Measurements from ENCODE around the gene CEP128.

Gene CEP128

GRCh38 chr14:80535171-80535570 is 406.4 kb downstream of the CEP128 start:
- no peak for DNase-seq (ENCODE audit: low read depth)
- no peak overlapping the region for H3K4me3 ChIP-seq (replicated peaks; ENCODE audit: low read depth, low read length)
- TF ChIP-seq CTCF (IDR thresholded peaks at IDR 0.05; ENCODE audit: low read length, missing control alignments), result no peak

GRCh38 chr14:80523518-80524117 is 417.9 kb downstream of the CEP128 start:
- TF ChIP-seq CTCF (IDR thresholded peaks at IDR 0.05; ENCODE audit: low read length, missing control alignments), result no peak
- no peak overlapping the region for H3K4me3 ChIP-seq (replicated peaks; ENCODE audit: low read depth, low read length)
- DNase-seq (ENCODE audit: low read depth), result peak; percentile 17

- H3K4me3 ChIP-seq (replicated peaks; ENCODE audit: low read depth, low read length), result no peak overlapping the region
- TF ChIP-seq CTCF (IDR thresholded peaks at IDR 0.05; ENCODE audit: low read length, missing control alignments), result no peak
- peak; percentile 17 for DNase-seq (ENCODE audit: low read depth)
Observed at GRCh38 chr14:80522936-80523335, 418.6 kb downstream of the CEP128 start.

GRCh38 chr14:80522411-80522810 is 419.1 kb downstream of the CEP128 start:
- no peak for DNase-seq (ENCODE audit: low read depth)
- no peak overlapping the region for H3K4me3 ChIP-seq (replicated peaks; ENCODE audit: low read depth, low read length)
- TF ChIP-seq CTCF (IDR thresholded peaks at IDR 0.05; ENCODE audit: low read length, missing control alignments), result no peak

GRCh38 chr14:80521456-80521855 is 420.1 kb downstream of the CEP128 start:
- no peak for TF ChIP-seq CTCF (IDR thresholded peaks at IDR 0.05; ENCODE audit: low read length, missing control alignments)
- DNase-seq (ENCODE audit: low read depth), result no peak
- H3K4me3 ChIP-seq (replicated peaks; ENCODE audit: low read depth, low read length), result no peak overlapping the region

GRCh38 chr14:80519002-80519401 is 422.5 kb downstream of the CEP128 start:
- no peak overlapping the region for H3K4me3 ChIP-seq (replicated peaks; ENCODE audit: low read depth, low read length)
- DNase-seq (ENCODE audit: low read depth), result no peak
- TF ChIP-seq CTCF (IDR thresholded peaks at IDR 0.05; ENCODE audit: low read length, missing control alignments), result no peak

GRCh38 chr14:80518173-80518572 is 423.4 kb downstream of the CEP128 start:
- H3K4me3 ChIP-seq (replicated peaks; ENCODE audit: low read depth, low read length), result no peak overlapping the region
- no peak for TF ChIP-seq CTCF (IDR thresholded peaks at IDR 0.05; ENCODE audit: low read length, missing control alignments)
- no peak for DNase-seq (ENCODE audit: low read depth)
